ENCODE results near the gene ASGR1.

ASGR1 gene

DNA sequence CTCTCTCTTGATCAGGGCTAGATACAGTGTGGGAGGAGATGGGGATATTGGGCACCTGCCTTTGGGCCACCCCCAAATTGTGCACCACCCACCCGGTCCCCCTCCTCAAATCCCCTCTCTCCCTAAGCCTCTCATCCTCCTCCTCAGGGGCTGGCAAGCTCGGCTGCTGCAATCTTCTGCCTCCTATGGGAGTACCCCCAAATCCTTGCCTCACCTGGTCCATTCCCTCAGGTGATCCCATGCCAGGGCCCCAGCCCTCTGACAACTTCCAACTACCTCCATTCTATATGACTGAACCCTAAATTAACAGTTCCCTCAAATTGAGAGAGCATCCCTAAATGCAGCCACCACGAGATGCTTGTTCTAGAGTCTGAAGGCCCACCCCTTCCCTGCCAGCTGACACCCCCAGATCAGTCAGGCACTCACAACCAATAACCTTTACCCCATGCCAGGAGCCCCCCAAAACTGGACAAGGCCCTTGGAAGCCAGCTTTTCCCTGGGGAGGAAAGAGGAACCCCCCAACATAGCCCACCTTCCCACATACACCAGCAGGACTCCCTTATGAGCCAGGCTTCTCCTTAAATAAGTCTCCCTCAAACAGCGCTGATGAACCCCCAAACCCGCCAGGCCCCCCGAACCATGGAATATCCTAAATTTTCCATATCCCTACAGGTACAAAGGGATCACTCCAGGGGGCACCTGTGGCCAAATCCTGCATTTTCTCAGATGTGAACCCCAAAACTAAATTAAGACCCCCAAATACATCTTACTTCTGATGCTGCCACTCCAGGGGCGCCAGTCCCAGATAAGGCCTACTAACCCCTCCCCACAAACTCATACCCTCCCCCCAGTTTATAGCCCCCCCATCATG is 37.3 kb upstream of the ASGR1 start:
- no peak for DNase-seq

DNA sequence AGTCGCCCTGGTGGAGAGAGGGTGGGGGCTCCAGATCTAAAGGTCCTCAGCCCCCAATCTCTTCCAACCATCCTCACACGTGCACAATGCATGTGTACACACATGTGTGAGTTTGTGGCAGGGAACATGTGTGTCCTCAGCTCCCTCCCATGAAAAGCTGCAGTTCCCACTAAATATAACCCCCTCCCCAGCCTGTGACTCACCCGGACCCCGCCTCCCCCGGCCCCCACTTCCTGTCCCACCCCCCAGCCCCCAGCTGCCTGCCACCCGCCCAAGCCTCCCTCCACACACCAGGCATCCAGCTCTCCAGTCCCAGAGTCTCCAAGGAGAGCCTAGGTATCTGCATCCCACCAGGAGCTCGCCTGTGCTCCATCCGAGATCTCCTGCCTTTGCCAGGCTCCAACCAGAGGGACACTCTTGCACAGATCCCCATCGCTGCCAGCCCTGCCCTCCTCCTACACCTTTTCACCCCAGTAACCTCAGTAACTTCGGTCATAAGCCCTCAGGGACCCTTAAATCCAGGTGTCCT is 36.5 kb upstream of the ASGR1 start:
- no peak for DNase-seq

DNA sequence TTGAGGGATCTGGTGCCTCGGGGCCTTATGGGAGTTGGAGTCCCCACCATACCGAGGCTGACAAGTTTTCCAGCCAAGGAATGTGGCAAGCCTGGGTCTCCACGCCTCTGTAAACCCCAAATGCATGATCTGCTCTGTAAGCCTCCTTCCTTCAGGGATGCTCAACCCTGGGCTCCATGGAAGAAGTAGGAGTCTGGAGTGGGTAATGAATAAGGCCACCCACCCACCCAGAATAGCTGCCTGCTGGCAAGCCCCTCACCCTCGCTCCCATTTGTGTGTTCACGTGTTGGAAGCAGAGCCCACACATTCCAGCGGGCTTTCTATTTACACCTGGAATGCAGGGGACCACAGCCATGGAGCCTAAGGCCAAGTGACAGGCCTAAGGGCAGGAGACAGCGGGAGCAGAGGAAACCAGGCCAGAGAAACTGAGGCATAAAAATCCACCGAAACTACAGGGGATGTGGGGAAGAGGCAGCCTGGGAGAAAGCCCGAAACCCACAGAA is 36.0 kb upstream of the ASGR1 start:
- no peak for DNase-seq

DNA sequence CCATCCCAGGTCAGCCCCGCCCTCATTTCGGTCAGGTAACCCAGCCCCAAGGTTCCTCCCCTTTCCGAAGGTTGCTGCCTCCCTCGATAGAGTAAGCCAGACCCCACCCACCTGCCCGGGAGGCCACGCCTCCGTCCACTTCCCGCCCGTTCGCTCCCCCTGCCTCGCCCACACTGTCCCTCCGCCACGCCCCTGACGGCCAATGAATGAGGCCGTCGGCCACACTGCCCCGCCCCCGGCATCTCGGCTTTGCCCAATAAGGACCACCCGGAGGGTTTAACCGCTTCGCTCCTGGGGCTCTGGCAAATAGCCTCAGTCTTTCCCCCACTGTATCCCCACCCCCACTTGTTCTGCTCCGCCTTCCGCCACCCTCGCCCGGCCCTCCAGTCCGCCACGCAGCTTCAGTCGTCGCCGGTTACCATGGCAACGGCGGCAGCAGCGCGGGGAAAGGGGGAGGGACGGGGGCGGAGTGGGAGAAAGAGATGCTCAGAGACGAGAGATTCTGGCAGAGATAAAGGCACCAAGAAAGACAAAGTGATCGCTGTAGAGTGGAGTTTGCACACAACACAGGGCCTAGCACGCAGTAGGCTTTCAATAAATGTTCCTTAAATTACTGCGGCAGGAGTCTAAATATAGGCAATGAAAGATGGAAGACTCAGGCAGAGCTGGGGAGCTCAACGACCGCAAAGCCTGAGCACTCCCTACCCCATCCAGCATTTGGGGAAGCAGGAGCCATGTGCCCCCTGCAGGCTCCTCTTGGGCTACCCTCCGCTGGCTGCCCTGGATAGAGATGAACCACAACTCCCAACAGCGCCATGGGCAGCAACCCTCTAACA is 35.3 kb upstream of the ASGR1 start:
- DNase-seq: peak; percentile 99

DNA sequence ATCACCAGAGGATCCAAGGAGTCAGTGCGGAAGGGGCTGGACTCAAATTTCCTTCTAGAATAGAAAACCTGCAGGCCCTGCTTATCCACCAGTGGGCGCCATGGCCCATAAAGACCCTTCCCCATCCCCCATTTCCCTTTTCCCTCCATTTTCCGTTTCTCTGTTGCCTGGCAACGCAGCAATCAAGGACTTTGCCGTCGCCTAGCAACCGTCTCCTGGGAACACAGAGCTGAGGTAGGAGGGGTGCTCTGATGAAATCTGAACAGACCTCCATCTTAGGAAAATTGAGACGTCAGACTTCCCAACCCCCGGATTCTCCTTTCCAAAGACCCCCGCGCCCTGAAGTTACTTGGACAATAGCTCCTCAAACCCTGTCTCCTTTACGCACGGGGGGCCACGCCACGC is 34.7 kb upstream of the ASGR1 start:
- DNase-seq: peak; percentile 91

DNA sequence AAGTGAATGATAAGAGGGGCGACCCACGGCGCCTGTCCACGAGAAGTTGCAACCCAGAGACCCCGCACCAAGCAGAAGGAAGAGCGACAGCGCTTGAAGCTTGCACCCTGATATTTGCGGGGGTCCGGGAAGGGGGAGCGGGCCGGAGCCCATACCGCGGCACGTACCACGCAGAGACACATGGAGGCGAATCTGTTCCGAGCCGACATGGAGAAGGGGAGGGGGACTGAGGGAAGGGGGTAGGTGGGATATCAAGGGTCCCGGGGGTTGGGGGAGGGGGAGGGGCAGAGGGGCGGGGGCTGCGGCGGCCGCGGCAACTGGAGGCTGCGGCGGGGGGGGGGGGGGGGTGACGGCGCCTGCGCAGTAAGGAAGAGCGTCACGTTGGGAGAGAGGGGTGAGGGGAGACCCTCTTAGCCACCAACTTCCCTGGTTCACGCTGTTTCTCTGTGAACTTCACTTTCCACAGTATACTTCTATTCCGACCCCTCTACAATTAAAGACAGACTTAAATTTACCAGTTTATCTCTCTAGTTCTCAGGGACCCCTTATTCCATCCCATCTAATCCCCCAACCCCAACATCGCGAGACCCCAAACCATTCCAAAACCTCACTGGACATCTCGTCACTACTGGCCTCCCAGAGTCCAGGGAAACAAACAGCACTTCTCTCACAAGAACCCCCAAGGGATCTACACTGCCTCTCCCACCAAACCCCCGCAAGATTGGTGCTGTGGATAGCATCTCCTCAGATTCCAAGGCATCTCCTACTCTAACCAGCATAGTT is 32.5 kb upstream of the ASGR1 start:
- DNase-seq: no peak

DNA sequence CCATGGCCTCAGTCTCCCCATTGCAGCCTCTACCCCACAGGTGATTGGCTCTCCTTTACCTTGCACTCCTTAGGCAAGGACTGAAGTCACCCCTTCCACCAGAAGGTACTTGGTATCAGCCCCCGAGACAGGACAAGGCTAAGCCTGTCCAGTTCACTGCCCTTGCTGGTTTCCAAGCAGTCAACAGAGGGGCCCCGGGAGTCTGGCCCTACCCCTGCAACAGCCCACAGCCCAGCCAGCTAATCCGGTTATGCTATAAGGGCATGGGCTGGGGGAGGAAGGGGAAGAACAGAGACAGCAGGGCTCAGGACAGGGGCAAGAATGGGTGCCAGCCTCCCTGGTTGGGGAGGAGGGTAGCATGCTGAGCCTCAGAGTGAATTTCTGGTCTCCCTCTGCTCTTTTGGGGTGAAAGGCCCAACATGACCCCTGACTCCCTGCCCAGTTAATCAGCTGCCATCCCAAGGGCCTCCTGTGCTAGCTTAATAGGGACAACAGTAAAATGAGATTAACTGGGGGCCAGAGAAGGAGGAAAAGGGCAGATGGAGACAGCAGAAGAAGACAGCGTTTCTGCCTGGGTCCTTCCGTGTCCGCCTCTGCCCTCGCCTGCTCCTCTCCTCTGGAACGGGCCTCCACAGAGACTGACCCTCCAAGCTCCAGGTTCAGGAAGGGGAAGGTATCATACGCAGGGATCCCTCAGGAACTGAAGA is 29.7 kb upstream of the ASGR1 start:
- DNase-seq: no peak

DNA sequence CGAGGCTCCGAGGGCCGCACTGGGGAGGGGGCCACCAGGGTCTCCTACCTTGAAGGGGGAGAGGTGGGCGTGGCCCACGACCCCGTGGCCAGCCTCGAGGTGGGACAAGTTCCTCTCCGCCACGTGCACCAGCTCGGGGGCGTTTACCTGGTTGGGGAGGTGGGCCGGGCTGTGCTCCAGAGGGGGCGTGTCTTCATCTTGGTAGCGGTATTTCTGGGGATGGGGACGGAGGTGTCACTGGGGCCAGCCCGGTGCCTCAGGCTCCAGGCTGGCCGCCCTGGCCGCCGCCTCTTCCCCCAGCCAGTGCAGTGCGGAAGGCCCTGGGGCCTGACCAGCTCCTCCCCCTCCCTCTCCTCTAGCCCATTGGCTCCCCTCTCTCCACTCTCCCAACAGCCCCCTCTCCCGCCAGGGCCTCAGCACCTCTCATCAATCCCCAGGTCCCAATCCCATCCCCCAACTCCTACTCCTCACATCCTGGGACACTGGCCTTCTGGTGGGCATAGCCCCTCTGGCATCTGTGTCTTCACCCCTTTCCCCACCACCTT is 28.9 kb upstream of the ASGR1 start:
- no peak for DNase-seq

DNA sequence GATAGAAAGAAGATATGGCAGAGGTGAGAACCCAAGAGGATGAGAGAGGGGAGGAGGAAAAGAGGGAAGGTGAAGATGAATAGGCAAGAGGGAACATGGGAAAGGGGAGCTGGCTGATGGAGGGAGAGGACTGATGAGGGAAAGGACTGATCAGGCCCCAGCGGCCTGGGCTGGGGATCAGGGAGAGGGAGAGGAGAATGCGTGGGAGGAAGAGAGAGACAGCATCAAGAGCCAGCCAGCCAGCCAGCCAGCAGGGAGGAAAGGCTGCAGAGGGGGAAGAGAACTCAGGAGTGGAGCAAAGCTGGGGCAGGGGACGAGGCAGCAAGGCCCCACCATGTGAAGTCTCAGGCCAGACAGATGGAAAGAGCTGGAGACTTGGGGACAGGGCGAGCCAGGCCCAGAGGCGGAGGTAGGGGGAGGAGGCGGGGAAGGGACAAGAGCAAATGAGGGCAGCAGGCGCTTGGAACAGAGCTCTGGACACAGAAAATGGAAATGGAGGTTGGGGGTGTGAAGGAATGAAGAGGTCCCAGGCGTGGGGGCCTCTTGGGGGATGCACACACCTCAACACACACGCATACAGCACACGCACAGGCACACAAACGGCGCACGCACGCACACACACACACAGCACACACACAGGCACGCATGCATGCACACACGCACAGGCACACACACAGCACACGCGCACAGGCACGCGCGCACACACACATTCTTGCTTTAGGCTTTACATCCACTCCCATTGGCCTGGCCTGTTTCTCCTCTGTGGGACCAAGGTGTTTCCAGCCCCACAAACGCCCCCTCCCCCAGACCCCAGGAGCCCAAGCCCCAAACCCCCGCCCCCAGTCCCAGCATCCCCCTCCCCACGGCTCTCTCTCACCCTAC is 28.2 kb upstream of the ASGR1 start:
- DNase-seq: no peak

DNA sequence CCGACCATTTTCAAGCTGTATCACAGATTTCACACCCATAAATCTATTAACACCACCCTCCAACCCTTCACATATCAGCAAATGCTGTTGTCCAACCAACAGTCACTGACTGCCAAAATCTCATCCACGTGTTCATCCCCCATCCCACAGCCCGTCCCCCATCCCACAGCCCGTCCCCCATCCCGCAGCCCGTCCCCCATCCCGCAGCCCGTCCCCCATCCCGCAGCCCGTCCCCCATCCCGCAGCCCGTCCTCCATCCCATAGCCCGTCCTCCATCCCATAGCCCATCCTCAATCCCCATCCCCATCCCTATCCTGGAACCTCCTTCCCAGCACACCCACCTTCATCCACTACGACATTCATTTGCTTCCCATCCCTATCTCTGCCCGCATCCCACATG is 26.4 kb upstream of the ASGR1 start:
- DNase-seq: no peak

DNA sequence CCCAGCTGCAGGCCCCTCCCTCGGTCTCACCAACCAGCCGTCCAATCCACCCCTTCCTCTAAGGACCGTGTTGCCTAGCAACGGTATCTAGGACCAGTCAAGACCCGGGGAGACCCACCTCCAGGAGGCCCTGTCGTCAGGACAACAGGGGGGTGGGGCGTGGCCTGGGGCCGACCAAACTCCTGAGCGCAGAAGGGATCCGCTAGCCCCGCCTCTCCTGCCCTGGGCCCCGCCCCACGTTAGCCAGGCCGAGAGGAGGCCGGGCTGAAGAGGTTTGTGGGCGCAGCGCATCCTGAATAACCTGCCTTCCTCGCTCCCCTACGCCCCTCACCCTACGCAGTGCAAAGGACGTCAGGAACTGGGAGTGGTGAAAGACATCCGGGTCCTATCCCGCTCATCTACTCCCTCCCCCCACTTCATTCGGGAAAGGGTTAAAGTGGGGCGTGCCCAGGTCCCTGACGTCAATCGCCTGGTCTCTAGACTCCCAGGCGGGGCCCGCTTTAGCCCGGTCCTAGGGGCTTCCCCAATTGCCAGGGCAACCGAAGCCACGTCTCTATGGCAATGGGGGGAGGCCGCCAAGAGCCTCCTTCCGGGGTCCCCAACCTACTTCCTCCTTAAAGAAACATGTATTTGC is 25.8 kb upstream of the ASGR1 start:
- peak; percentile 100 for DNase-seq

DNA sequence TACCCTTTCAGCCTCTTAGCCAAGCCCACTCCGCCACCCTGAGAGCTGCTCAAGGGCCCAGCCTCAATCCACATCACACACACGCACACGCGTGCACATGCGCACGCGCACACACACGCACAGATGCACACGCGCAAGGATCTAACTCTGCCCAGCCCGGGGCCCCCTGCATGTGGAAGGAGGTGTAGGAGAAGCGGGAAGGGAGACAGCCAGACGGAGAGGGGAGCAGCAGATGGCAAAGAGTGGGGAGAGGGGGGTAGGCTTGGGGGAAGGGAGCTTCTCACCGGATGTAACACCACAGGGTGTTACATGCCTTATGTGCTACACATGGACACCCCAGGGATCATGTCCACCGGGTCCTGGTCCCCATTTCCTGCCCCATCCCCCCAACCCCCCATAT is 25.2 kb upstream of the ASGR1 start:
- DNase-seq: no peak

DNA sequence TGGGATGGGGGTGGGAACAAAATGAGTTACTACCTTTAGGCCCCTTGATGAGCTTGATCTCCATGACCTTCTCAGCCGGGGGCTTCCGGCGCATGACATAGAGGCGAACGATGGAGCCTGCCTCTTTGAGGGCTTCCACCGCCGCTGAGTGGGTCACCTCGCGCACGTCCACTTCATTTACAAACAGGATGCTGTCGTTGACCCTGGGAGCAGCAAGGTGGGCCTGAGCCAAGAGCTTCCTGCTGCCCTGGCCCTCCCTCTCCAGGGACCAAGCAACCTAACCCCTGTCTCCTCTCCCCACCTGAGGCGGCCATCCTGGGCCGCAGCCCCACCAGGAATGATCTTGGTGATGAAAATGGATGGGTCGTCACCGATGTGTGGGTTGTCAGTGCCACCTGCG is 24.2 kb upstream of the ASGR1 start:
- no peak for DNase-seq

DNA sequence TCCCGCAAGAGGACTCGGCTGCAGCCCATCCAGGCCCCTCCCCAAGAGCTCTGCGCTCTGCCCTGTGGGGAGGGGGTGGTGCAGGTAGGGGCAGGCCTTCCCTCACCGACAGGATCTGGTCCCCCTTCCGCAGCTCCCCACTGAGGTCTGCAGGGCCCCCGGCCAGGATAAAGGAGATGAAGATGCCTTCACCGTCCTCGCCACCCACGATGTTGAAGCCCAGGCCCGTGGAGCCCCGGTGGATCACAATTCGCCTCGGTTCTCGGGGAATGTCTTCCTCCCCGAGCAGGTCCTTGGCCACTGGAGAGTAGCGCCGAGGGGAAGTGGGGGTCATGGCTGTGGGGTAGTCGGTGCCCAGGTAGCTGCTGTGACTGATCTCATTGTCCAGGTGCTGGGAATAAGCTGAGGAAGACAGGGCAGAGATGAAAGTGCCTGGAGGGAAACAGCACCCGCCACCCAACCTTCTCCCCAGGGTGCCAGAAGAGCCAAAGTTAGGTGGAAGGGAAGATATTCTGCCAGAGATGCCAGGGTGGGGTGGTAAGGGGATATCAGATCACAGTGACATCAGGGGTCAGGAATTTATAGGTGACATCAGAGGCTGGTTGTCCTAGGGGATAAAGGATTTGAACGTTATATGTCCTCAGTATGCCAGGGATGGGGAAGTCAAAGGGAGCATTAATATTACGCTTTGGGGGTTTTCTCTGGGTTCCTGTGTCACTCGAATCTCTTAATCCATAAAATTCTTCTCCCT is 17.7 kb upstream of the ASGR1 start:
- DNase-seq: no peak

DNA sequence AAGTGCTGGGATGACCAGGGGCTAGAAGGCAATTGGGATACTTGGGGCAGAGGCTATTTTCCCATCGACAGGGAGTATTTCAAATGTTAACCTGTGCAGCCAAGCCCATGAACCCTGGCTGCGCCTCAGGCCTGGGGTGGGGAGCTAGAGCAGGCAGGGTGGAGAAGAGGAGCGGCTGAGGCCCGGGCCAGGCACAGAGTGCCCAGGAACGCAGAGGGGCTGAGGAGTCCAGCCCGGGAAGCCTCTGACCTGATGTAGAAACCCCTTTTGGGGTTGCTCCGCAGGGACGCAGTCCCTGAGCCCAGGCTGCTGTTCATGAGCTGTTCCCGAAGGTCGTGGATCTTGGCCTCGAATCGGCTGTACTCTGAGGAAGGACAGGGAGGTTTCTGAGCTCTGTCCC is 16.8 kb upstream of the ASGR1 start:
- DNase-seq: no peak

DNA sequence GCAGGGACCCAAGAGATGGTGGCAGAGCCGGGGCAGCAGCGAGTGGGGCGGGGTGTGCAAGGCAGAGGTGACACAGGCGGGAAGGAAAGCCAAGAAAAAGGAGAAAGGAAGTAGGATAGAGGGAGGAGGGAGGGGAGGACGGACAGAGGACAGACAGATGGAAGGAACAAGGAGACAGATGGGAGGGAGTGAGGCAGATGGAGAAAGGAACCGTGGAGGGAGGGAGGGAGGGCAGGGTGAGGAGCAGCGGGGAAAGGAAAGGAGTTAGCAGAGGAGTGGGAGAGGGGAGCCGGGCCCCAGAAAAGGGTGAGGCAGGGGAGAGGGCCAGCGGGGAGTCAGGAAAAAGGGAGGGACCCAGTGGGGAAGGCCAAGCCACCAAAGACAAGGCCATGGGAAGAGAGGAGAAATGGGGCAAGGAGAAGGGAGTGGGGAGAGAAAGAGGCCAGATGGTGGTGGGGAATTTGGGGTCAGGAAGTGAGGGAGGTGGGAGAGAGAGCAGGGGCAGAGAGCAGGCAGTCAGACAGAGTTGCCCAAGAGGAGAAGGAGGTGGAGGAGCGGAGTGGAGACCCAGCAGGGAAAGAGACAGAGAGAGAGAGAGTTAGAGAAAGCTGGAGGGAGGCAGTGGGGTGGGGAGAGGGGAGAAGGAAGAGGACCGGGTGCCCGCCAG is 13.2 kb upstream of the ASGR1 start:
- DNase-seq: no peak

DNA sequence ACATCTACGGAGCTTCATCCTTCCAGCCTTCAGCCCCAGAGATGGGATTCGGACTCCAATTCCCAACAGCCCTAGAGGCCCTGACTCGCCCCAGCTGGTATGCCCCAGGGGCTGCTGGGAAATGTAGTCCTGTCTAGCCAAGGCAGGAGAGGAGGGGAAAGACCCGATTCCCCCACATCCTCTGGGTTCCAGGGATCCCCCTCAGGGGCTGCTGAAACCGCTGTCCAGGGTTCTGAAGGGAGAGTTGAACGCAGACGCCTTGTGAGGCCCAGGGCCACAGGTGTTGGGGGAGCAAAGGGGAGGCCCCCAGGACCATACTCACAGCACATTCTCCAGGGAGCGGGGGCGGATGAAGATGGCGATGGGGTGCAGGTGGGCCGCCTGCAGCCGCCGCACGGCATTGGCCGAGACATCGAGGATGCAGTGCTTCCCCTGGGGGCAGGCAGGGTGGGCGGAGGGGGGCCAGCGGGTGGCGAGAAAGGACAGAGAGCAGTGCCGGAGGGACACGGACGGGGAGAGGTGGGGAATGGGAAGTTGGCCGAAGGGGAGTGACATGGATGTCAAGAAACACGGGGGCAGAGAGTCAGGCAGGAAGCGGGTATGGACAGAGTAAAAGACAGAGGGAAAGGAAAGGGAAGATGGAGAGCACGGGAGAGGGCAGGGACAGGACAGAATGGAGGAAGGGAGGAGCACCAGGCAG is 12.6 kb upstream of the ASGR1 start:
- no peak for DNase-seq

DNA sequence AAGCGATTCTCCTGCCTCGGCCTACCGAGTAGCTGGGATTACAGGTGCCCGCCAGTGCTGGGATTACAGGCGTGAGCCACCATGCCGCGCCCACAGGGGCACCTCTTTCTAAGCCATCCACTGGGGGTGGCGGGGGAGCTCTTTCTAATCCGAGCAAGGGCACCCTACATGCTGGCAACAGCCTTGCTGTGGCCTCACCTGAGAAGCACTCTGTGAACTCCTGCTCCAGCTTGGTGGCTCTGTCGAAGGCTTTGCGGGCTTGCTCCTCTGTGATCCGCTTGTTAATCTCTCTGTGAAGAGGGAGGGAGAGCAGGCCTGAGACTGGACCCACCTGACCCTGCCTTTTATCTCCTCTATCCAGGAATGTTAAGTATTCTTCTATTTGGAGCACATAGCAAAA is 11.9 kb upstream of the ASGR1 start:
- DNase-seq: no peak

All from CD4-positive, alpha-beta T cell treated with Interleukin-15 for 1 hour (primary cell).